ENCODE data around the gene PRMT5.

Gene PRMT5

GRCh38 chr14:22896356-22896755, 32.8 kb downstream of the PRMT5 start:
- no peak for DNase-seq

DNA sequence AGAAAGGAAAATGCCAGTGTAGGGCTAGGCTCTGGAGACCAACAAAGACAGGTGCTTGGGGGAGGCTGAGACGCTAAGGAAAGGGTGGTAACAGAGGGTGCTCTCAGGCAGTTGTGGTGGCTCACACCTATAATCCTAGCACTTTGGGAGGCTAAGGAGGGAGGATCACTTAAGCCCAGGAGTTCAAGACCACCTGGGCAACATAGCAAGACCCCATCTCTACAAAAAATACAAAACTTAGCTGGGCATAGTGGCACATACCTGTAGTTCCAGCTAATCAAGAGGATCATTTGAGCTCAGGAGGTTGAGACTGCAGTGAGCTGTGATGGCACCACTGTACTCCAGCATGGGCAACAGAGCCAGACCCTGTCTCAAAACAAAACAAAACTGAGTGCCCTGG, 33.8 kb downstream of the PRMT5 start:
- DNase-seq: no peak

DNA sequence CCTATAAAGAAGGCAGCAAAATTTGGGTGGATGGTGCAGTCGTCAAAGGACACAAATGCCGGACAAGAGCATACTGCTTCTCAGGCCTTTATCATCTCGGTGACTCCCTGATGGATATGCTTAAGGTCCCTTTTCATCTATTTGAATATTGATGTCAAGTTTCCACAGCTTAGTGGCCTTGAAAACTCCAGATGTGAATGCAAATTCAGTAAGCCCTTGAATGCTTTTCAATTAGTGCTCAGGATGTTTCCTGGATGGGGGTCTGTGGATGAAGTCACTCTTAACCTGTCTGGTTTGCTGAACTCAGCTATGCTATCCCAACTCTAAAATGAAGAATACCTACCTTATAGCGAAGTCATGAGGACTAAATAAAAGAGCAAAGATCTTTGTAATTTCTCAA, 35.5 kb downstream of the PRMT5 start:
- DNase-seq: no peak

DNA sequence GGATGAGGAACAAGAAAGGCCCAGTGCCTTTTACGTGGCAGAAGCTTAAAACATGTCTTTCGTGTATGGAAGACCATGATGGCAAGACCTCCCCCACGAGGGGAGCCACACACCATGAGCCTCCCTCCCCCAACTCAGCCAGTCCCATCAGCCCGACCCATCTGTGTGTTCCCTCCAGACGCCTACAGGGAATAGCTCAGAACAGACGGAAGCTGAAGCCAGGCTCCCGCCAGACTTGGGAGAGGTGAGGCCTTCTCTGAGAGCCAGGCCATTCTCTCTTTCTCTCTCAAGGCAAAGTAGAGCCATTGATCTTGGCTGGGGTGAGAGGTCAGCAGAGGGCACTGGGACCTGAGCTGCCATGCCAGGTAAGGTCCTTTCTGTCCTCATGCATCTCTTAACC, 36.7 kb downstream of the PRMT5 start:
- no peak for DNase-seq

DNA sequence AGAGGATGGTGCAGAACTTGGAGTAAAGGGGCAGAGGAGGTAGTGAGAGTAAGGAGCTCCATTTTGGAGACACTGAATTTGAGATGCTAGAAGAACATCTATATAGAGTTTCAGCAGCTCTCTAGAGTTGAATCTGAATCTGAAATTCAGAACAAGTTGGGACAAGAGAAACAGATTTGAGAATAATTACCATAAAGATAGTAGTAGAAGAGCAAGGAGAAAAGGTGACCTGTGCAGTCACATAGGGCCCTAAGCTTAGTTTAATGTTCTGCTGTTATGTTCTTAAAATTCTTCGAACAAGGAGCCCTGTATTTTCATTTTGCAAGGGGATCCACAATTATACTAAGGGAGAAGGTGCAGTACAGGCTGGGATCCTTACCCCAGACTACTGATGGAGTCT, 38.8 kb downstream of the PRMT5 start:
- no peak for DNase-seq

DNA sequence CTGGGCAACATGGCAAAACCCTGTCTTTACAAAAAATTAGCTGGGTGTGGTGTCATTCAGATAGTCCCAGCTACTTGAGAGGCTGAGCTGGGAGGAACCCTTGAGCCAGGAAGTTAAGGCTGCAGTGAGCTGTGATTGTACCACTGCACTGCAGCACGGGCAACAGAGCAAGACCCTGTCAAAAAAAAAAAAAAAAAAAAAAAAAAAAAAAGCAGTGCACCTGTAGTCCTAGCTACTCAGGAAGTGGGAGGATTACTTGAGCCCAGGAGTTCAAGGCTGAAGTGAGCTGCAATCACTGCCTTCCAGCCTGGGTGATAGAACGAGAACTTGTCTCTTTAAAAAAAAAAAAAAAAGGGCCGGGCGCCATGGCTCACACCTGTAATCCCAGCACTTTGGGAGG, 40.5 kb downstream of the PRMT5 start:
- no peak for DNase-seq

DNA sequence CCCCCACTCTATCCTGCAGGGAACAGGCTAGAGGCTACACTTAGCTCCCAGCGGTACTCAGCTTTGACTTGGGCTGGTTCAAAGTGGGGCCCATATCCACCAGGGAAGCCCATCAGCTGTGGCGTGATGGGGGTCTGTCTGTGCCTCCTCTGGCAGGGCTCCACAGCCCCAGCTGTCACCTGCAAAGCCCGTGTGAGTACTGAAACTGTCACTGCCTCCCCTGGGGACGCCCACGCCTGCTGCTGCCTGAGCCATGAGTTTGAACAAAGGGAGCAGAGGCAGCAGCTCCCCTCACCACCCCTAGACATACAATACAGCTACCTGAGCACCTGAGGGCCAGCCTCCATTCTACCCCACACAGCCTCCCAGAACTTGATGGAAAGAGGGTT, 41.2 kb downstream of the PRMT5 start:
- peak; percentile 69 to 80 for DNase-seq

DNA sequence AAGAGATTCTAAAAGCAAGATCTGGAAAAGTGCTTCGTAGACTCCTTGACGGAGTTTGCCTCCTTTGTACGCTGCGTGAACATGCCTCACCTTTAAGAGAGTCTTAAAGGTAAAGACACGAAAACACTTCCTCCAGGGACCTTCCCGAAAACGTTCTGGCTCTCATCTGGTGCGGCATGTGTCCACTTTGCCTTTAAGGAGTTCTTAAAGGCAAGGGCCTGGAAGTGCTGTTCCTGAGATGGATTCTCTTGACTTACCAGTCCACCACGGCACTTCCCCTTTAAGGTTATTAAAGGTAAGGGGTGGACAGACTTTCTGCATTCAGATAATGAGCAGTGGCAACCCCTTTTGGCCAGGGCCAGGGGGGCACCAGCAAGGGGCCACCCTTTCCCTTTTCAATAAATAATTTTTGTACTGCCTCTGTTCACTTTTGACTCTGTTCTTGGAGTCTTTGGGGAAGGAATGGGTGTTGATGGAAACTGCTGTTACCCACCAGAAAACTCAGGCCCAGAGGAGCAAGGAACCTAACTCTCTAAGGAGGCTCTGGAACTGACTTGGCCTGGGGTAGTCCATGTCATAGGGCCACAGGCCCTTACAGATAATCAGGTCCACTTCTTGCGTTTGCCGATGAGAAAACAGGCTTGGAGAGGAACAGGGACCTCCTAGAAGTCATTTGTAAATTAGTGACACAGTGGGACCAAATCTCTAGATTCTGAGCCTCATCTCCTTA, 41.8 kb downstream of the PRMT5 start:
- DNase-seq: no peak

- DNase-seq: peak; percentile 68 to 70
These were observed 42.5 kb downstream of the PRMT5 start for GRCh38 chr14:22886500-22887259.

DNA sequence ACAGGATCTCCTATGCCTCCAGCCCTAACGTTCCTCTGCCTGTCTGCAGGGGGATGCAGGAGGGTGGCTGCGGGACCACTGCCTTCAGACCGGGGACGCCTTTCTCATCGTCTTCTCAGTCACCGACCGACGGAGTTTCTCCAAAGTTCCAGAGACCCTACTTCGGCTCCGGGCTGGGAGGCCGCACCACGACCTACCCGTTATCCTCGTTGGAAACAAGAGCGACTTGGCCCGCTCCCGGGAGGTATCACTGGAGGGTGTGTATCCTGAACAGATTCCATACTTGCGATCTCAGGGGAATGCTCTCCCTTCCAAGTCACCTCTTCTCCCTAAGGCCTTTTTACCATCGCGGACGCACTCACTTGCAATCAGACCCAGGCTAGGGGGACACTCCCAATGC, 43.2 kb downstream of the PRMT5 start:
- no peak for DNase-seq

DNA sequence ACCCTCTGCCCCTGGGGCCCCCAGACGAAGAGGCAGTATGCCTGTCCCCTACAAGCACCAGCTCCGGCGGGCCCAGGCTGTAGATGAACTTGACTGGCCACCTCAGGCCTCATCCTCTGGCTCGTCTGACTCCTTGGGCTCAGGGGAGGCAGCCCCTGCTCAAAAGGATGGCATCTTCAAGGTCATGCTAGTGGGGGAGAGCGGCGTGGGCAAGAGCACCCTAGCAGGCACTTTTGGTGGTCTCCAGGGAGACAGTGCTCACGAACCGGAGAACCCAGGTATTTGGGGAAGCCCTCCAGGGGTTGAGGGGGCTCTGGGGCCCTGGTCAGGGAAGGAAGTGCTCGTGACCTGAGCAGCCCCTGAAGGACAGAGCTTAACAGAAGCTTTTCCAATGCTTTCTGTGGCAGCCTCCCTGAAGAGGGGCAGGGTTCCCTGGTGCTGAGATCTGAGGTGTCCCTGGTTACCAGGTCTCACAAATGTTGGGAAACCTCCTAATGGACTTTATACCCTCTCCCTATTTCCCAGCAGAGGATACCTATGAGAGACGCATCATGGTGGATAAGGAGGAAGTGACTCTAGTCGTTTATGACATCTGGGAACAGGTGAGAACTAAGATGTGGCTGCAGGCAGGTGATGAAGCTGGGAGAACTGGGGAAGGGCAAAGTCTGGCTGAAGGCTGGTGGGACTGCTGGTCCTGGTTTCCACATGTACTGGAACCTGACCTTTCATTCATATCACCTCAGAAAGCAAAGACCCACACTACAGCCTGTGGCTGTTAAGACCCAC, 44.2 kb downstream of the PRMT5 start:
- no peak for DNase-seq

GRCh38 chr14:22884076-22884737, 45.0 kb downstream of the PRMT5 start:
- DNase-seq: no peak

- no peak for DNase-seq
These were observed 45.8 kb downstream of the PRMT5 start, which contains the start of gene REM2 for GRCh38 chr14:22883173-22883976. REM2 (plus strand) TSS chr14:22883222; CDS start chr14:22883288, 66 bp downstream.

DNA sequence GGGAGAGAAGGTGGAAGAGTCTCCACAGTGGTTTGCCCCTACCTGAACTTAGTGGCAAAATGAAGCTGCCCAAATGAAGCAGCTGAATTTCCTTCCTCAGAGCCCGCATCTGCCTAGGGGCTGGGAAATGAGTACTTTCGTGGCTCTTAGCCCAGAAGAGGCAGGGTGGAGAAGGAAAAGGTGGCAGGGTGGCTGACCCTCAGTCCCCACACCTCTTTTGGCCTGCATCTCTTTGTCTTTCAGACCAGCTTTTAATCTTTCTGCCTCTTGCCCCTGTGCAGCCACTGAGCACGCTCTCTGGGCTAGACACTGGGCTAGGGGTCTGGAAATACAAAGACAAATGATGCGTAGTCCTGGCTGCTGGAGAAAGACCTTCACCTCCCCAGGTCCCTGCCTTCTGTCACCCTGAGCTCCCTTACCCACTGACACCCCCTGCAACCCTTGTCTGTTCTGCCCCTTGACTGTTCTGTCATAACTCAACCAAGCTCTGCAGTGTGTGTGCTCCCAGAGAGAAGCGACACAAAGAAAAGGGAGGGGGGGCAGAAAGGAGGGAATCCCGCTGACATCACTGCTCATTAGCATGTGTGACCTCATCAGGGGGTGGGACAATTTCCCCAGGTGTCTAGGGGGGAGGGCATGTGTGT, 46.5 kb downstream of the PRMT5 start:
- peak in 1 of 2 experiments; percentile 75 for DNase-seq

- no peak for DNase-seq
These were observed 47.1 kb downstream of the PRMT5 start for GRCh38 chr14:22882064-22882463.

DNA sequence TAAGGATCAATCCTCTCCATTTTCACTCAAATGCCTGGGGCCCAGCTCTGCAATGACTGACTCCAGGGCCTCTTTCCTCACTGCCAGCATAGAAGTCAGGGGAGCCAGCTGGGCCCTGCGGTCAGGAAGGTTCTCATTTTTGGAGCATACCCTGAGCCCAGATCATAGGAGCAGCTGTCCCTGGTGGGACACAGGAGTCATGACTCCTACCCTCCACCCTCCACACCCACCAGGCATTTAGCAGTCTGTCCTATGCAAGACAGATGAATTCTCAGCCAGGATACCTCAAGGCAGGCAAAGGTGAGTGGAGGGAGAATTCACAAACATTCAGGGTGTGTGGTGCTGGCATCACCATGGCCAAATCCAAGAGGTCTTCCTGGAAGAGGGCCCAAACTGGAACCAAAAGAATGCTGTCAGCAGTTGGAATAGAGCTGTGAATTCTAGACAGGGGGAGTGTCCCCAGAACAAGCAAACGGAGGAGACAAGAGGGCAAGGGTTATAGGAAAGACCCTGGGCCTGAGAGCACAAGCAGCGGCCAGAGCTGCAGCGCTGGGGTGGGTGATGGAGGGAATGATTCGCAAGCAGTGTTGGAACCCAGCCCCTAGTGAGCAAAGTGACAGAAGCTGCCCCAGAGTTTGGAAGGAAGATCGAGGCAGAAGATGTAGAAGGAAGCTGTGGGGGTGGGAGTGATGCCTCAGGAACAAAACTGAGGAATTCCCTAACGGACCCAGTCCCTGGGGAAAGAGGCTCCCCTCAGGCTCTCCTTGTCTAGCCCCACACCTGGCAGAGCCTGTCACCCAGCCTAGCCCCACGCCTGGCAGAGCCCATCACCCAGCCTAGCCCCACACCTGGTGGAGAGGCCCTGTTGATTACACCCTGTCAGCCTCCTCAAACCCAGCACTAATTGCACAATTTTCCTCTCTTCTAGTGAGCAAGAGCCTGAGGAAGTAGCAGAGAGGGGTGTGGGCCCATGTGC, 50.6 kb downstream of the PRMT5 start:
- DNase-seq: no peak

DNA sequence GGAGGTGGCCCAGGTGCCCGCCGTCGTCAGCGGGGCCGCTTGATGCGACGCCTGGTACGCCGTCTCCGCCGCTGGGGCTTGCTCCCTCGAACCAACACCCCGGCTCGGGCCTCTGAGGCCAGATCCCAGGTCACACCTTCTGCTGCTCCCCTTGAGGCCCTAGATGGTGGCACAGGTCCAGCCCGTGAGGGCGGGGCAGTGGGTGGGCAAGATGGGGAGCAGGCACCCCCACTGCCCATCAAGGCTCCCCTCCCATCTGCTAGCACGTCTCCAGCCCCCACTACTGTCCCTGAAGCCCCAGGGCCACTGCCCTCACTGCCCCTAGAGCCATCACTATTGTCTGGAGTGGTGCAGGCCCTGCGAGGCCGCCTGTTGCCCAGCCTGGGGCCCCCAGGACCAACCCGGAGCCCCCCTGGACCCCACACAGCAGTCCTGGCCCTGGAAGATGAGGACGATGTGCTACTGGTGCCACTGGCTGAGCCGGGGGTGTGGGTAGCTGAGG, 52.1 kb downstream of the PRMT5 start:
- no peak for DNase-seq

DNA sequence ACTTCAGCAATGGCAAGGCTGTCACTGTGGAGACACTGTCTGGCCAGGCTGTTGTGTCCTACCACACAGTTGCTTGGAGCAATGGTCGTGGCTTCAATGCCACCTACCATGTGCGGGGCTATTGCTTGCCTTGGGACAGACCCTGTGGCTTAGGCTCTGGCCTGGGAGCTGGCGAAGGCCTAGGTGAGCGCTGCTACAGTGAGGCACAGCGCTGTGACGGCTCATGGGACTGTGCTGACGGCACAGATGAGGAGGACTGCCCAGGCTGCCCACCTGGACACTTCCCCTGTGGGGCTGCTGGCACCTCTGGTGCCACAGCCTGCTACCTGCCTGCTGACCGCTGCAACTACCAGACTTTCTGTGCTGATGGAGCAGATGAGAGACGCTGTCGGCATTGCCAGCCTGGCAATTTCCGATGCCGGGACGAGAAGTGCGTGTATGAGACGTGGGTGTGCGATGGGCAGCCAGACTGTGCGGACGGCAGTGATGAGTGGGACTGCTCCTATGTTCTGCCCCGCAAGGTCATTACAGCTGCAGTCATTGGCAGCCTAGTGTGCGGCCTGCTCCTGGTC, 53.3 kb downstream of the PRMT5 start:
- DNase-seq: no peak

DNA sequence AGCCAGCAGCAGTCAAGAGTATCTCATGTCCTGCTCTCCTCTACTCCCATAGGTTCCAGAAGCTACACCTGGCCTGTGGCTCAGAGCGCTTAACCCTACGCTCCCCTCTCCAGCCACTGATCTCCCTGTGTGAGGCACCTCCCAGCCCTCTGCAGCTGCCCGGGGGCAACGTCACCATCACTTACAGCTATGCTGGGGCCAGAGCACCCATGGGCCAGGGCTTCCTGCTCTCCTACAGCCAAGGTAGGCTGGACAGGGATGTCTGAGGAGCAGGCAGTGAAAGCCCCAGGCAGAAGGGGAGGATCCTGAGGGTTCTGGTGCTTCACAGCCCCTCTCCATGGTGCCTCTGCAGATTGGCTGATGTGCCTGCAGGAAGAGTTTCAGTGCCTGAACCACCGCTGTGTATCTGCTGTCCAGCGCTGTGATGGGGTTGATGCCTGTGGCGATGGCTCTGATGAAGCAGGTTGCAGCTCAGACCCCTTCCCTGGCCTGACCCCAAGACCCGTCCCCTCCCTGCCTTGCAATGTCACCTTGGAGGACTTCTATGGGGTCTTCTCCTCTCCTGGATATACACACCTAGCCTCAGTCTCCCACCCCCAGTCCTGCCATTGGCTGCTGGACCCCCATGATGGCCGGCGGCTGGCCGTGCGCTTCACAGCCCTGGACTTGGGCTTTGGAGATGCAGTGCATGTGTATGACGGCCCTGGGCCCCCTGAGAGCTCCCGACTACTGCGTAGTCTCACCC, 54.0 kb downstream of the PRMT5 start:
- DNase-seq: no peak

All from stimulated activated CD4-positive, alpha-beta T cell treated with anti-CD3 and anti-CD28 coated beads, Interleukin-4, amount 100 ng/mL, for 4 hours (primary cell).